IPS-18c (cell line): ENCODE results near the gene C11orf21.
"Not testable (repeated sequence)": the region's sequence is repeated elsewhere in the genome, so short reads cannot be mapped to it uniquely, and the experiment has no call there.

Source experiments
- H3K4me3 ChIP-seq: 2 replicates; pipeline ENCODE4 v1.7.0; 2013; ENCODE audit warnings: low read depth, mild to moderate bottlenecking, low read length, moderate library complexity; ENCODE audit not compliant: insufficient read depth
- H3K9me3 ChIP-seq: one replicate; pipeline ENCODE4 v1.6.1; 2013; ENCODE audit warnings: mild to moderate bottlenecking, low read length, moderate library complexity; ENCODE audit not compliant: control insufficient read depth, insufficient read depth

The C11orf21 gene

GRCh38 chr11:2293531-2293971 is 8.2 kb downstream of the C11orf21 start:
- Histone ChIP-seq H3K4me3 (no peak overlapping the region), H3K9me3 (no peaks in the 10 kb centered on the region)

- Histone ChIP-seq H3K9me3 (no peaks in the 10 kb centered on the region), H3K4me3 (no peak overlapping the region)
Observed at GRCh38 chr11:2290351-2290841, 11.3 kb downstream of the C11orf21 start.

- no peaks in the 10 kb centered on the region for H3K9me3 ChIP-seq
- H3K4me3 ChIP-seq: no peak overlapping the region
Observed at GRCh38 chr11:2289859-2290258, 11.9 kb downstream of the C11orf21 start.

GRCh38 chr11:2289350-2289749 is 12.4 kb downstream of the C11orf21 start:
- no peaks in the 10 kb centered on the region for H3K9me3 ChIP-seq
- H3K4me3 ChIP-seq: no peak overlapping the region

- Histone ChIP-seq H3K9me3 (no peaks in the 10 kb centered on the region), H3K4me3 (no peak overlapping the region)
Observed at GRCh38 chr11:2287091-2287490, 14.6 kb downstream of the C11orf21 start.

GRCh38 chr11:2286350-2286749 is 15.4 kb downstream of the C11orf21 start:
- not testable (repeated sequence) for H3K4me3 ChIP-seq

GRCh38 chr11:2280208-2280607 is 21.5 kb downstream of the C11orf21 start:
- Histone ChIP-seq H3K4me3 (no peak overlapping the region), H3K9me3 (no peaks in the 10 kb centered on the region)

More at GRCh38 chr11:2286350-2286749, 15.4 kb downstream of the C11orf21 start:
- H3K9me3 ChIP-seq: not testable (repeated sequence)

GRCh38 chr11:2277933-2278523 is 23.7 kb downstream of the C11orf21 start:
- H3K4me3 ChIP-seq: no peak overlapping the region
- no peaks in the 10 kb centered on the region for H3K9me3 ChIP-seq

- no peak overlapping the region for H3K4me3 ChIP-seq
- H3K9me3 ChIP-seq: no peaks in the 10 kb centered on the region
Observed at GRCh38 chr11:2277008-2277346, 24.7 kb downstream of the C11orf21 start.

GRCh38 chr11:2276280-2277007 is 25.3 kb downstream of the C11orf21 start:
- H3K4me3 ChIP-seq: no peak overlapping the region

GRCh38 chr11:2275334-2276279 is 26.1 kb downstream of the C11orf21 start:
- Histone ChIP-seq H3K9me3 (no peaks in the 10 kb centered on the region), H3K4me3 (no peak overlapping the region)

More at GRCh38 chr11:2276280-2277007, 25.3 kb downstream of the C11orf21 start:
- H3K9me3 ChIP-seq: no peaks in the 10 kb centered on the region

- H3K9me3 ChIP-seq: no peaks in the 10 kb centered on the region
- no peak overlapping the region for H3K4me3 ChIP-seq
Observed at GRCh38 chr11:2273771-2274170, 27.9 kb downstream of the C11orf21 start.

GRCh38 chr11:2273311-2273710 is 28.4 kb downstream of the C11orf21 start:
- H3K9me3 ChIP-seq: no peaks in the 10 kb centered on the region
- no peak overlapping the region for H3K4me3 ChIP-seq

GRCh38 chr11:2272946-2273280 is 28.8 kb downstream of the C11orf21 start:
- H3K4me3 ChIP-seq: no peak overlapping the region
- no peaks in the 10 kb centered on the region for H3K9me3 ChIP-seq

GRCh38 chr11:2272228-2272945 is 29.3 kb downstream of the C11orf21 start:
- H3K9me3 ChIP-seq: no peaks in the 10 kb centered on the region
- H3K4me3 ChIP-seq: no peak overlapping the region

- no peak overlapping the region for H3K4me3 ChIP-seq
- no peaks in the 10 kb centered on the region for H3K9me3 ChIP-seq
Observed at GRCh38 chr11:2271327-2272227, 30.1 kb downstream of the C11orf21 start.
